ENCODE measurements around the gene HOXA10.

Gene HOXA10

GRCh38 chr7:27124902-27125689 lies 49.0 kb downstream of the HOXA10 start:
- no peak for DNase-seq
- TF ChIP-seq POLR2A (IDR thresholded peaks at IDR 0.05; ENCODE audit: low read length) = no peak
- TF ChIP-seq GATA1 (IDR thresholded peaks at IDR 0.05; ENCODE audit: low read depth, low read length) = no peak

GRCh38 chr7:27124096-27124901 lies 49.8 kb downstream of the HOXA10 start:
- TF ChIP-seq GATA1 (IDR thresholded peaks at IDR 0.05; ENCODE audit: low read depth, low read length) (no peak), POLR2A (IDR thresholded peaks at IDR 0.05; ENCODE audit: low read length) (no peak)
- no peak for DNase-seq

- TF ChIP-seq GATA1 (IDR thresholded peaks at IDR 0.05; ENCODE audit: low read depth, low read length) (no peak), POLR2A (IDR thresholded peaks at IDR 0.05; ENCODE audit: low read length) (no peak)
- no peak for DNase-seq
These were observed 50.6 kb downstream of the HOXA10 start for GRCh38 chr7:27123477-27124053.

- no peak for DNase-seq
- no peak for TF ChIP-seq GATA1 (IDR thresholded peaks at IDR 0.05; ENCODE audit: low read depth, low read length)
- no peak for TF ChIP-seq POLR2A (IDR thresholded peaks at IDR 0.05; ENCODE audit: low read length)
These were observed 51.1 kb downstream of the HOXA10 start for GRCh38 chr7:27123007-27123476.

- no peak for DNase-seq
- TF ChIP-seq GATA1 (IDR thresholded peaks at IDR 0.05; ENCODE audit: low read depth, low read length) = no peak
These were observed 51.8 kb downstream of the HOXA10 start for GRCh38 chr7:27122077-27122910.

- TF ChIP-seq GATA1 (IDR thresholded peaks at IDR 0.05; ENCODE audit: low read depth, low read length) (no peak), POLR2A (IDR thresholded peaks at IDR 0.05; ENCODE audit: low read length) (no peak)
- no peak for DNase-seq
These were observed 52.4 kb downstream of the HOXA10 start for GRCh38 chr7:27121684-27122076.
